AG10803 (cell line): ENCODE results near the gene PDZD2.

Experiments
- DNase-seq: peaks from one replicate; pipeline ENCODE4 v3.0.0; 2010; ENCODE audit warnings: low read depth
- H3K4me3 ChIP-seq: 2 replicates; pipeline ENCODE4 v1.5.1; 2011; ENCODE audit warnings: mild to moderate bottlenecking, low read length, control low read depth
- CTCF ChIP-seq: conservative IDR thresholded peaks from 2 replicates; pipeline ENCODE4 v1.5.1; 2011; ENCODE audit warnings: mild to moderate bottlenecking, low read length, control low read depth, inconsistent platforms

The PDZD2 gene

GRCh38 chr5:32144378-32145207 is 505.7 kb downstream of the PDZD2 start:
- DNase-seq, result no peak
- H3K4me3 ChIP-seq, result no peak overlapping the region
- no peak for TF ChIP-seq CTCF

DNA sequence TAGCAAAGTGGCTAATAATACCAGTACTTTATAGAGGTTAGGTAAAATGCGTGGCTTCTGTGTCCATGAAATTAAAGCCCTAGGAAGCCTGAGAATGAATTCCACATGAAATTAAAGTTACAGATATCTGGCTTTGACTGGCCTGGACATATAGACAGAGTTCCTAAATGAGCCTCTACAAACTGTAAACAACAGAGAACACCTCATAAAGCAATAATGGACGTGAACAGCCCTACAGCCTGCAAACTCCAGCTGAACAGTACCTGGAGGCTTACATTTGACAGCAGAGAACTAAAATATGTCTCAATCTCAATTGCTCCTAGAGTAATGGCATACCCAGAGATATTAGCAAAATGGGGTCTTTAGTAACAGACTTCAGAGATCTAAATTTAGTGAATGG is 506.4 kb downstream of the PDZD2 start:
- TF ChIP-seq CTCF, result no peak
- DNase-seq, result no peak
- H3K4me3 ChIP-seq, result no peak overlapping the region

DNA sequence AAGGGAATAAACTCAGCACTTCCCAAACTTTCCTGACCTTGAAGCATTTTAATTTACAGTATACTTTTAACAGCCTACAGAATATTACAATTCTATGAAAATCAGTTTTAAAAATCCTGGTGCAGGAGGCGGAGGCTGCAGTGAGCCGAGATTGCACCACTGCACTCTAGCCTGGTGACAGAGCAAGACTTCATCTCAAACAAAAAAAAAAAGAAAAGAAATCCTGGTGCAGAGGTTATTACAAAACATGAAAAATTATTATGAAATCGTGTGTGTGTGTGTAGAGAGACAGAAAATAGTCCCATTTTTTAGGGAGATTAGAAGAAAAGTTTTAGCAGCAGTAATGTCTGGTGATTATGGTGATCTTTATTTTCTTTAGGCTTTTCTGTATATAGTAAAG is 508.3 kb downstream of the PDZD2 start:
- H3K4me3 ChIP-seq, result no peak overlapping the region
- no peak for TF ChIP-seq CTCF
- peak; percentile 42 for DNase-seq

GRCh38 chr5:32147959-32148358 is 509.0 kb downstream of the PDZD2 start:
- no peak for TF ChIP-seq CTCF
- no peak for DNase-seq
- no peak overlapping the region for H3K4me3 ChIP-seq

- no peak for DNase-seq
- H3K4me3 ChIP-seq, result no peak overlapping the region
- no peak for TF ChIP-seq CTCF
These were observed 511.4 kb downstream of the PDZD2 start for GRCh38 chr5:32150366-32150765.

DNA sequence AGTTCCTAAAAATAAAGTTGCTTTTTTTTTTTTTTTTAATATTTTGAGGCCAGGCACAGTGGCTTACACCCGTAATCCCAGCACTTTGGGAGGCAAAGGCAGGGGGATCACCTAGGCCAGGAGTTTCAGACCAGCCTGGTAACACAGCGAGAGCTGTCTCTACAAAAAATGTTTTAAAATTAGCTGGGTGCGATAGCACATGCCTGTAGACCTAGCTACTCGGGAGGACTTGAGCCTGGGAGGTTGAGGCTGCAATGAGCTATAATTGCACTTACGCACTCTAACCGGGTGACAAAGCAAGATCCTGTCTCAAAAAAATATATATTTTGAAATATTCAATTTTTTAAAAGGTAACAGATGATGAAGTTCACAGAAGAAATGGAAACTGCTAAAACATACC is 512.3 kb downstream of the PDZD2 start:
- H3K4me3 ChIP-seq, result no peak overlapping the region
- TF ChIP-seq CTCF, result no peak
- DNase-seq, result no peak

- no peak overlapping the region for H3K4me3 ChIP-seq
- DNase-seq, result no peak
- no peak for TF ChIP-seq CTCF
These were observed 514.8 kb downstream of the PDZD2 start for GRCh38 chr5:32153723-32154122.
